MCF 10A (cell line): ENCODE measurements around the gene FILIP1L. TPM values are rescaled to one million over a fixed set of nuclear protein-coding genes. Genes with fewer than 3 reads are reported as not detected.

Experiments used
- BruUV-seq: library from RNA; stranded (reverse); fragments of 400-500 nt; replicated peaks from 2 replicates; lab custom pipeline; 2021; lab: Mats Ljungman, UMichigan
- CTCF ChIA-PET: fragments of 300-600 bp; sonication (Branson Sonifier 250); formaldehyde crosslinking; extraction: SDS; loops from one replicate; lab custom pipeline; 2021; ENCODE audit warnings: antibody characterized with exemption, inconsistent platforms; lab: Yijun Ruan, JAX
- POLR2A ChIA-PET: fragments of 300-600, 350-650 bp; sonication (Branson Sonifier 250); formaldehyde crosslinking; extraction: SDS; loops from one replicate; lab custom pipeline; 2020; ENCODE audit warnings: antibody characterized with exemption, inconsistent platforms; lab: Yijun Ruan, JAX
- DNase-seq: peaks from one replicate; pipeline ENCODE4 v3.0.0-alpha.2; 2018; ENCODE audit not compliant: unreplicated experiment
- H3K27ac Mint-ChIP-seq: one replicate; pipeline ENCODE4 v1.8.0; 2022; ENCODE audit warnings: mild to moderate bottlenecking, low read depth, mixed read lengths; ENCODE audit not compliant: unreplicated experiment
- H3K27me3 Mint-ChIP-seq: one replicate; pipeline ENCODE4 v1.8.0; 2022; ENCODE audit warnings: mixed read lengths; ENCODE audit not compliant: insufficient read depth, unreplicated experiment
- H3K36me3 Mint-ChIP-seq: one replicate; pipeline ENCODE4 v1.8.0; 2022; ENCODE audit warnings: mild to moderate bottlenecking, moderate library complexity, mixed read lengths; ENCODE audit not compliant: insufficient read depth, unreplicated experiment
- H3K4me1 Mint-ChIP-seq: one replicate; pipeline ENCODE4 v1.8.0; 2022; ENCODE audit warnings: mixed read lengths; ENCODE audit not compliant: insufficient read depth, unreplicated experiment
- H3K4me3 Mint-ChIP-seq: one replicate; pipeline ENCODE4 v1.8.0; 2022; ENCODE audit warnings: mild to moderate bottlenecking, moderate library complexity, mixed read lengths; ENCODE audit not compliant: unreplicated experiment
- H3K9me3 Mint-ChIP-seq: one replicate; pipeline ENCODE4 v1.8.0; 2022; ENCODE audit warnings: mixed read lengths; ENCODE audit not compliant: unreplicated experiment
- CTCF ChIP-seq: fragments of 200-600 bp; IDR thresholded peaks from one replicate; pipeline ENCODE4 v1.8.0; 2022; ENCODE audit warnings: antibody characterized with exemption, mild to moderate bottlenecking; ENCODE audit not compliant: unreplicated experiment
- intact Hi-C: fragments of 100-400 bp; cut with micrococcal nuclease; formaldehyde crosslinking; loops from 2 replicates; pipeline ENCODE4 v1.14.1; 2022
- total RNA-seq: library from RNA; stranded (reverse); gene quantifications from 2 replicates; pipeline ENCODE4 v1.2.3, GENCODE V29; 2022

FILIP1L gene
- total RNA-seq, 1 experiment from 2014 or later, result 2.4 TPM

GRCh38 chr3:99939876-99940275 lies 174.4 kb downstream of the FILIP1L start:
- intact Hi-C loops, result no loop called here
- CTCF ChIA-PET, result interaction anchor here (0.6 to 2.0 kb wide), 4 partner anchors 11 to 733 kb away, joined by 3 to 6 read pairs (median 5); no protein-coding TSS in a partner anchor
- no peak for TF ChIP-seq CTCF
- H3K36me3 Mint-ChIP-seq, result no peaks in the 10 kb centered on the region
- DNase-seq, result no peak
- POLR2A ChIA-PET, result interaction anchor here (0.6 to 1.6 kb wide), 3 partner anchors 10 to 27 kb away, joined by 3 to 5 read pairs (median 3); no protein-coding TSS in a partner anchor
- H3K4me1 Mint-ChIP-seq, result peaks cover 11% of the 10 kb centered on the region
- BruUV-seq, result no TSS peak
- no peak overlapping the region for H3K27ac Mint-ChIP-seq
- H3K4me3 Mint-ChIP-seq, result no peak overlapping the region
- H3K27me3 Mint-ChIP-seq, result no peaks in the 10 kb centered on the region
- no peaks in the 10 kb centered on the region for H3K9me3 Mint-ChIP-seq

- Mint-ChIP-seq H3K4me1 (peaks cover 11% of the 10 kb centered on the region), H3K27me3 (no peaks in the 10 kb centered on the region), H3K4me3 (no peak overlapping the region), H3K36me3 (no peaks in the 10 kb centered on the region), H3K9me3 (no peaks in the 10 kb centered on the region), H3K27ac (no peak overlapping the region)
- intact Hi-C loops, result no loop called here
- ChIA-PET POLR2A (interaction anchor here (0.7 to 1.6 kb wide), 6 partner anchors 11 to 95 kb away, joined by 3 to 7 read pairs (median 4); no protein-coding TSS in a partner anchor), CTCF (interaction anchor here (0.9 to 2.0 kb wide), 4 partner anchors 13 to 109 kb away, joined by 3 to 6 read pairs (median 5); no protein-coding TSS in a partner anchor)
- TF ChIP-seq CTCF, result no peak
- DNase-seq, result peak; percentile 9
- BruUV-seq, result no TSS peak
These were observed 175.9 kb downstream of the FILIP1L start for GRCh38 chr3:99938270-99938911.

- Mint-ChIP-seq H3K4me1 (peaks cover 13% of the 10 kb centered on the region), H3K27me3 (no peaks in the 10 kb centered on the region), H3K27ac (no peak overlapping the region), H3K9me3 (no peaks in the 10 kb centered on the region), H3K4me3 (no peak overlapping the region), H3K36me3 (no peaks in the 10 kb centered on the region)
- ChIA-PET CTCF (interaction anchor here (0.6 to 1.3 kb wide), 2 partner anchors 10 to 106 kb away, joined by 3 read pairs; no protein-coding TSS in a partner anchor), POLR2A (no interaction called here)
- no TSS peak for BruUV-seq
- no peak for TF ChIP-seq CTCF
- DNase-seq, result no peak
- intact Hi-C loops, result no loop called here
These were observed 179.1 kb downstream of the FILIP1L start for GRCh38 chr3:99934975-99935797.
